ENCODE data around the gene PAQR8.
"Not testable (repeated sequence)": the region's sequence is repeated elsewhere in the genome, so short reads cannot be mapped to it uniquely, and the experiment has no call there.

Gene PAQR8

DNA sequence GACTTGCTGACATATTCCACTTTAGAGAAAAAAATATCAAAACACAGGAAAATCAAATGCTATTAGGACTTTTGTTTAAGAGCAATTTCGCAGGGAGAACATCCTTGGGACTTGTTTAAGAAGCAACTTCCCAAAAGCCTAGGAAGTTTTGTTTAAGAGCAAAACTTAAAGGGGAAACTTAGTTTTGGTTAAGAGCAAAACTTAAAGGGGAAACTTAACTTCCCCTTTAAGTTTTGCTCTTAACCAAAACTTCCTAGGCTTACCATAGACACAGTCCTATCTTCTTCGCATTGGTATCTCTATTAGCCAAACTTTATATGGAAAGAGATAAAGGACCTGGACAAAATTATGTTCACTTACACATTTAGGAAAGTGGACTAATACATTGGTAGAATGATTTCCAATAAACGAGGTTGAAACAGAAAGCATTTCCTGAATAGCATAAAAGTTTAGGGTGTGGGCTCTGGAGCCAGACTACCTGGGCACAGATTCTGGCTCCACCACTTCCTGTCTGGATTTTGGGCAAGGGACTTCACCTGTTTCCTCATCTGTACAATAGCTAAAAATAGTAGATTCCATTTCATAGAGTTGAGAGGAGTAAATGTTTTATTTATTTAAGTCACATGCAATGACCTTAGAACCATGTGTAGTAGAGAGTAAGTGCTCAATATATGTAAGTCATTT lies 15.7 kb downstream of the PAQR8 start:
- no peak for DNase-seq (ENCODE audit: low spot score)

DNA sequence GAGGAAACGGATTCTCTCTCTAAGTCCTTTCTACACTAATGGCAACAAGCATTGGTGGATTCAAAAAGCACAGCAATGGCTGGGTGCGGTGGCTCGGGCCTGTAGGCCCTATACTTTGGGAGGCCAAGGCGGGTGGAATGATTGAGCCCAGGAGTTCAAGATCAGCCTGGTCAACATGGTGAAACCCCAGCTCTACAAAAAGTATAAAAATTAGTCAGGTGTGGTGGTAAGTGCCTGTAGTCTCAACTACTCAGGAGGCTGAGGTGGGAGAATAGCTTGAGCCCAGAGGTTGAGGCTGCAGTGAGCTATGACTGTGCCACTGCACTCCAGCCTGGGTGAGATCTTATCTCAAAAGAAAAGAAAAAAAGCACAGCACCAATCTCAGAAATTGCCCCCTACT lies 19.3 kb downstream of the PAQR8 start:
- DNase-seq (ENCODE audit: low spot score), result no peak

DNA sequence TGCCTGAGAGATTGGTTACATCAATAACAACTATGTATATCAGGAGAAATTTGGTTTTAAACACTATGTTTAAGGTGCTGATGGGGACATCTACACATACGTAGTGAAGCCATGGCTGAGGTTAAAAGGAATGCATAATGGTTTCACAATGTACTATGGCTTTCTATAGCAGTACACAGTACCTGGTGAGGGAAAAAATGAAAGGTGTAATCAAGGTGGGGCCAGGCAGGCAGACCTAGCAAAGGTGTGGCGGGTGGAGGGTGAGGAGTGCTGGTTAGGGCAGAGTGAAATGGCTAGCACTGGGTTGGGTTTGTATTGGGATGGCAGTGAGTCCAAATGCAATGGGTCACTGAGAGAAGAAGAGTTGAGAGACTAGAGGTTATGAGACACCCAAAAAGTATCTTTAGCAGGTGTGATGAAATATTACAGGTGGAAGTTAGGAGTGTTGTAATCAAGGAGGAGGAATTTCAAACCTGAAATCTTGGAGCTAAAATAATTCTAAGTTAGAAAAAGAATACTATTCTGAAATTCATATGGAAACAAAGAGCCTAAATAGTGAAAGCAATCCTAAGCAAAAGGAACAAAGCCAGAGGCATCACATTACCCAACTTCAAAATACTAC lies 22.3 kb downstream of the PAQR8 start:
- no peak for DNase-seq (ENCODE audit: low spot score)

DNA sequence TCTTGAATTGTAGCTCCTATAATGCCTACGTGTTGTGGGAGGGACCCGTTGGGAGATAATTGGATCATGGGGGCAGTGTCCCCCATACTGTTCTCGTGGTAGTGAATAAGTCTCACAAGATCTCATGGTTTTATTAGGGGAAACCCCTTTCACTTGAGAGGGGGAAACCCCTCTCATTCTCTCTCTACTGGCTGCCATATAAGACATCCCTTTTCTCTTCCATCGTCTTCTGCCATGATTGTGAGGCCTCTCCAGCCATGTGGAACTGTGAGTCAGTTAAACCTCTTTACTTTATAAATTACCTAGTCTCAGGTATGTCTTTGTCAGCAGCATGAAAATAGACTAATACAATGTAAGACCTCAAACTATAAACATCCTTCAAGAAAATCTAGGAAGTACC lies 23.1 kb downstream of the PAQR8 start:
- DNase-seq (ENCODE audit: low spot score), result no peak

DNA sequence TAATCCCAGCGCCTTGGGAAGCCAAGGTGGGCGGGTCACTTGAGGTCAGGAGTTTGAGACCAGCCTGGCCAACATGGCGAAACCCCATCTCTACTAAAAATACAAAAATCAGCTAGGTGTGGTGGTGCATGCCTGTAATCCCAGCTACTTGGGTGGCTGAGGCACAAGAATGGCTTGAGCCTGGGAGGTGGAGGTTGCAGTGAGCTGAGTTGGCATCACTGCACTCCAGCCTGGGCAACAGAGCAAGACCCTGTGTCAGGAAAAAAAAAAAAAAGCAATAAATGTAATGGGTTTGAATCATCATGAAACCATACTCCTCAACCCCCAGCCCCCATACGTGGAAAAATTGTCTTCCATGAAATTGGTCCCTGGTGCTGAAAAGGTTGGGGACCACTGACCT lies 26.2 kb downstream of the PAQR8 start:
- not testable (repeated sequence) for DNase-seq (ENCODE audit: low spot score)

DNA sequence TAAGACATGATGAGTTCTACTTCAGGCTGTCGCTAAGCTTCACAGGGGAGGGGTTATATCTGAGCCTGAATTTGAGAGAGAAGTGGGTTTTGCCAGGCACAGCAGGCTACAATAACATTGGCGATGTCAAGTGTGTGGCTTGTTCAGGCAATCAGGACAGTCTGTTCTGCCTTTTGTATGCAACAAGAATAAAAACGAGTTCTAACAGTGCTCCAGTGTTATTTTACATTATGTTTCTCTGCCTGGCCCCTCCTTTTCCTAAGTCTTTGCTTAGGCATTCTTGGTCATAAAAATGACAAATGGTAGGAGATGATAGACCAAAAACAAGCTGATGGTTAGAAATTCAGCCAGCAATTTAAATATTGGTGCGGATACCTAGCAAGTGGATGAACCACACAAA lies 26.8 kb downstream of the PAQR8 start:
- peak; percentile 73 for DNase-seq (ENCODE audit: low spot score)

DNA sequence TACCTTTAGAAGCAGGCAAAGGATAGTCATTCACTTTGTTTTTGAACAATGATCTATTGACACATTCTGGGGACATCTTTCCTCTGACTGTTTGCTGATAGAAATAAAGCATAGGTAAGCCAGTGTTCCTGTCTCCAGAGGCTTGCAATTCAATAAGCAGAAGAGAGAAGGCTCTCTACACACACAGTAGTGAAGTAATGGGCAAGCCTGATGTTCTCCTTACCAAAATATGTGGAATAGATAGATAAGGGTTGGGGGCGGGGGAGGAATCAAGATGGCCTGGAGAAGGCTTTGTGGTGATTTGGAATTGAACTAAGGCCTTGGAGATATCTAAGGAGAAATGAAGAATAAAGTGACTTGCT lies 27.3 kb downstream of the PAQR8 start:
- no peak for DNase-seq (ENCODE audit: low spot score)

DNA sequence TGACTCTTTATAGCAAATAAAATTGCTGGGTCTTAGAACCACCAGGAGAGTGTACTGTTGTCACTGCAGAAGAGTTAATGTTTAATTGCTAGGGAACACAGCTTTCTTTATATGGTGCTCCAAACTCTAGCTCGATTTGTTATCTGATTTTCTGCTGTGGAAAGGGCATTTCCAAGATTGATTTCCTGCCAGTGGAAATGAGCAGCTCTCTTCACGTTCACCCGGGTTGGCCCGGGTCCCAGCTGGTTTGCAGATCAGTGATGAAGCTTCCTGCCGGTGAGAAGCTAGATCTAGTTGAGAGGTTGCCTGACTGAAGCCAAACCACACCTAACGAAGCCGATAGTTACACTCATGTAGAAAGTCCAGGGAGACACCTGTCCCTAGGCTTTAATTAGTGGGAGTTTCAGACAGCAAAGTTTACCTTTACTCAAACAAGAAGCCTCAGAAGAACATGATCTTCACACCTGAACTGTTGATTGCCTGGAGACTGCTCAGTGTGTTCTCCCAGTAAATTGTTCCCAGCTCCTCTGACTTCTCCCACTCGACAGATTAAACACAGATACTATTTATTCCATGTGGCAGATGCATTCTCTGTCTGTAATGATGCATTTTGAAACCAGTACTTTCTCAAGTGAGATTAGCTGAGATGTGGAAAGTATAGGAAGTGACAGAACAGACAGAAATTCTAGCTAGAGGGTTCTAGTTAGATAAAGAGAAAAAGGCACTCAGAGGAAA lies 27.8 kb downstream of the PAQR8 start:
- DNase-seq (ENCODE audit: low spot score), result no peak

DNA sequence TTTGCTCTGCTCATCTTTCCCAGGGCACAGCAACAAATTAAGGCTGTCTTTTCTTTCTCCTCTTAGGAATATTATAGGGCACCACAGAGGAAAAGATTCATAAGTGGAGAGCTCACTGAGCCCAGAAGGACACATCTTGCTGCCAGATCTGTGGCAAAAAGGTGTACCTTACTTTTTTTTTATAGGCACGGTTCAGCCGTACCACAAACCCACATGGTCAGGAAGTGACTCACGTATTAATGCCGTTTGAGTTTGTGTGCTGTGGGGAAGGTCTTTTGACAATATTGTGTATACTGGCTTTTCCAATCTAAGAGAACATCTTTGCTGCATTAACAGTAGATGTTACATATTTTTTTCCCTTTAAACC lies 28.4 kb downstream of the PAQR8 start:
- DNase-seq (ENCODE audit: low spot score), result no peak

DNA sequence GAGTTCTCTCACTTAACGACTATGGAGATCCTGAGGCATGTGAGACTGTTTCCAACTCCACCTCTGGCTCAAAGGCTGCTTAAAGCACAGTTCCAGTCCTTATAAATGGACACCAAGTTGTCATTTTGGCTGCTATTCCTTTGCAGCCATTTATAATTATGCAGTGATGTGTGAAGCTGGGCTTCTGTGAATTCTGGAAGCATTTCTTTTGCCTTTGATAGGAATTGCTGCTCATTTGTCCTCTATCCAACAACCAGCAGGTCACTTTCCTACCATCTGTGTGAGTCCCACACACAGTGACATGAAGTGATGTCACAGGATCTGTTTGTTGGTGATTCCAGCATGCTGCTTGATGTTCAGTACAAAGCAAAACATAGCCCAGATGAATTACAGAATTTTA lies 29.6 kb downstream of the PAQR8 start:
- peak; percentile 59 for DNase-seq (ENCODE audit: low spot score)

DNA sequence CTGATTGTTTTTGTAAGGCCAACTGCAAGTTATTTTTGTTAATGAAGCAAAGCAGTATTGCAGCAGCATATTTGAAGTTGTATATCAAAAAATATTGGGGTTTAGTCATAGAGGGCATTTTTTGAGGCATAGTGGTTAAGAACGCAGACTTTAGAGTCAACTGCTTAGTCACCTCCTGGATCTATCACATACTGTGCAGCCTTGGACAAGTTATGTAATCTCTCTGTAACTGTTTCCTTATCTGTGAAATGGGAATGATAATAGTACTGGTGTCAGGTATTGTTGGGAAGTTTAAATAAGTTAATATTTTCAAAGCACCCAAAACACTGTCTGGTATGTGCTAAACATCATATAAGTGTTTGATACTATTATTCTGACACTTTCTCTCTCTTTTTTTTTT lies 31.0 kb downstream of the PAQR8 start:
- no peak for DNase-seq (ENCODE audit: low spot score)

DNA sequence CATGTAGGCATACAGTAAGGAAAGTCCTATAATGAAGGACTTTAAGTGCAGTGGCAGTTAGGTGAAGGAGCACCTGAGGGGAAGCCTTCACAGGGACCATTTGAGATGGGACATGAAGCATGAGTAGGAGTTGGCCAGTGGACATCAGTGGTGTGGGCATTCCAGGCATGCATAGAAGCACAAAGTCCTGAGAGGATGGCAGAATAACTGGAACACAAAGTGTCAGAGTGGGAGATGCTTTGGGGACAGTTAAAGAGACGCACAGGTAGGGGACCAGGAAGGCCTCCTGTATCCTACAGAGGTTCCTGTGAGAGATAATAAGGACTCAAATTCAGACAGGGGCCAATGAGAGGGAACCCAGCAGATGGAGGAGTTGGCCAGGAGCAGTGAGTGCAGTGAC lies 31.8 kb downstream of the PAQR8 start:
- DNase-seq (ENCODE audit: low spot score), result no peak

DNA sequence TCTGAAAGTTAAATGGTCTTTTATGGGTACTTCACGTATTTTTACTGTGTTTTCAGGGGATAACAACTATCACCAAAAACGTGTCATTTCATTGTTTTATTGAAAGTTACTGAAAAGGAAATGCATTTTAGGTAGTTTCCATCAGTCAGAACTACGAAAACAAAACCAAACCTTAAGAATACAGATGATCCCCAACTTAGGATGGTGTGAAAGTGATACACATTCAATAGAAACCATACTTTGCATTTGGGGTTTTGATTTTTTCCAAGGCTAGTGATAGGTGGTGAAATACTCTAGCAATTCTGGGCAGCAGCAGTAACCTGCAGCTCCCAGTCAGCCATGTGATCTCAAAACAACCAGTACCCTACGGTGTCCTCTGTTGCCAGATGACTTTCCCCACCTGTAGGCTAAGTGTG lies 32.3 kb downstream of the PAQR8 start:
- no peak for DNase-seq (ENCODE audit: low spot score)

DNA sequence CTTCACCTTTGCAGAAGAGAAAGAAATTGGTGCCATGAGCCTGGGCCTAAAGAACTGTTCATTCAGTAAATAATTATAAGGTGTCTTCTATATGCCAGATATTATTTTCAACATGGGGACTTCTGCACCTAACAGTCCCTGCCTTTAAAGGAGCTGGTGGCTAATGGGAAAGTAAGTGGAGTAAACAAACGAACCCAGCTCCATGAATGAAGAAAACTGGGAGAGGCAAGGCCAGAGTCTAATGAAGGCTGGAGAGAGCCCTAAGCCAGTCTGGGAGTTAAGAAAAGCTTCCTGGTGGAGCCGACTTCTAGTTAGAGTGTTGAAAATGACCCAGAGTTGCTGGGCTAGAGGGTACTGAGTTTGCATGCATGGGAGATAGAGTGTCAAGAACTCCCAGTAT lies 34.0 kb downstream of the PAQR8 start:
- no peak for DNase-seq (ENCODE audit: low spot score)

DNA sequence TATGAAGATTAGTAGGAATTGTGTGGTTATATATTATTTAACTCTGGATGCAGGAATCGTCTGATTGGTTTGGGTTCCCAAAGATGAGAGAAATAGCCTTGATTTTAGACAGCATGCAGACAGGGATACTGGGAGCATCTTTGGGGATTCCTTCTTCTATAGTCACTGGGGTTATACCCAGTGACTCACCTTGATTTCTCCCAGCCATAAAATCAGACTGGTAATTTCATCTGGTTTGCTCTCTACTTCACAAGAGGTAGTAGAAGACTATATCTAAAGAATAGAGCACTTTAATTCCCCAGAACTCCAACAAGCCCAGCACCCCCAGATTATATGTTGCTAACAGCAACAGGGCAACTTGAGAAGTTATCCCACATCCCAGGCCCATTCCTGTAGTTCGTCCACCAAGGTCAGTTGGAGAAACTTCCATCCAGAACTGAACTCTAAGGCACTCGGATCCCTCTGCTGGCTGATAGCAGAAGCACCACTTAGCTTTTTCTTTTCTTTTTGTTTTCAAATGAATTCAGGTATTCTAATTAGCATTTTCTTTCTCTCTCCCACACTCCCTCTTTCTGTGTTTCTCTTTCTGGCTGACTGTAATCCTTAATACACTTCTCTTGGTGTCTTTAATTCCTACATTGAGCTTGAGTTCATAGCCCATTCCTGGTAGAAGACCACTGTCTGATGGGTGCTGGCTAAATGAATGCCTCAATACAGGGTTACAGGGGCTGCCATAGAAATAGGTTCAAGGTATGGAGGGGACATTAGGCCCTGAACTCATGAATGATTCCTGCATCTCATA lies 37.8 kb downstream of the PAQR8 start:
- peak; percentile 77 for DNase-seq (ENCODE audit: low spot score)

DNA sequence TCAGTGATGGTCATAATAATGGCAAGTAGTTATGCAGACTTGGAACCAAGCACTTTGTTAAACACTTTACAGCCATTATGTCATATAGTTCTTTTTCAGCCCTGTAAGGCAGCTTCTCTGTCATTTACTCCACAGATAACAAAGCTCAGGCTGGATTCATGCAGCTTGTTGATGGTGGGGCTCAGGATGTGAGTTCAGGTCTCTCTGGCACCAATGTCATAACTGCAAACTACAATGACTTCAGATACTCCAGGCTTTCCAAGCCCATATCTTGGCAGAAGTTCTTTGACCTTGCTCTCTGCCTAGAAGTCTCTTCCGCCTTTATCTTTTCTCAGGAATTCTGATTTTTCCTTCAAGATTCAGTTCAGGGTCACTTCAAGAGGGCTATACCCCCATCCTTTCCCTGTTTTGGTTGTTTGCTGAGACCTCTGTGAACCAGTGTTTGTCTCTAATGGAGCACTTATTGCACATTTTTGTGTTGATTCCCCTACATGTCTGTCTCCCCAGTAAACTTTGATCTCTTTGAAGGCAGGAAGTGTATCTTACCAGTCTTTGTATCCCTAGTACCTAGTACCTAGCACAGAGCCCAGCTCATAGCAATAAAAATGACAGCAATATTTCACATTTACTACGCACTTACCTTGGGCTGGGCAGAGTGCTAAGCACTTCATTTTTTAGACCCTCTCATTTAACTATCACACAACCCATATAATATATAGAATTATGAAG lies 38.5 kb downstream of the PAQR8 start:
- DNase-seq (ENCODE audit: low spot score), result no peak

DNA sequence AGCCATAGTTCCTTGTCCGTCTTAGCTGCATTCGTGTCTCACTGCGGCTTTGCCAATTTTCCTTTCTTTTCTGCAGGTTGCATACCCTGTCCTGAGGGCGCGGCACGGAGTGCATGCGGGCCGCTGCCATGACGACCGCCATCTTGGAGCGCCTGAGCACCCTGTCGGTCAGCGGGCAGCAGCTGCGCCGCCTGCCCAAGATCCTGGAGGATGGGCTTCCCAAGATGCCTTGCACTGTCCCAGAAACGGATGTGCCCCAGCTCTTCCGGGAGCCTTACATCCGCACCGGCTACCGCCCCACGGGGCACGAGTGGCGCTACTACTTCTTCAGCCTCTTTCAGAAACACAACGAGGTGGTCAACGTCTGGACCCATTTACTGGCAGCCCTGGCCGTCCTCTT lies 41.1 kb downstream of the PAQR8 start:
- no peak for DNase-seq (ENCODE audit: low spot score)

DNA sequence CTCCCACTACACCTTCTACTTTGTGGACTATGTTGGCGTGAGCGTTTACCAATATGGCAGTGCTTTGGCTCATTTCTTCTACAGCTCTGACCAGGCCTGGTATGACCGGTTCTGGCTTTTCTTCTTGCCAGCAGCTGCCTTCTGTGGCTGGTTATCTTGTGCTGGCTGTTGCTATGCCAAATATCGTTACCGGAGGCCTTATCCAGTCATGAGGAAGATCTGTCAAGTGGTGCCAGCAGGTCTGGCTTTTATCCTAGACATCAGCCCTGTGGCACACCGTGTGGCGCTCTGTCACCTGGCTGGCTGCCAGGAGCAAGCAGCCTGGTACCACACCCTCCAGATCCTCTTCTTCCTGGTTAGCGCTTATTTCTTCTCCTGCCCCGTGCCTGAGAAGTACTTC lies 41.7 kb downstream of the PAQR8 start:
- no peak for DNase-seq (ENCODE audit: low spot score)

DNA sequence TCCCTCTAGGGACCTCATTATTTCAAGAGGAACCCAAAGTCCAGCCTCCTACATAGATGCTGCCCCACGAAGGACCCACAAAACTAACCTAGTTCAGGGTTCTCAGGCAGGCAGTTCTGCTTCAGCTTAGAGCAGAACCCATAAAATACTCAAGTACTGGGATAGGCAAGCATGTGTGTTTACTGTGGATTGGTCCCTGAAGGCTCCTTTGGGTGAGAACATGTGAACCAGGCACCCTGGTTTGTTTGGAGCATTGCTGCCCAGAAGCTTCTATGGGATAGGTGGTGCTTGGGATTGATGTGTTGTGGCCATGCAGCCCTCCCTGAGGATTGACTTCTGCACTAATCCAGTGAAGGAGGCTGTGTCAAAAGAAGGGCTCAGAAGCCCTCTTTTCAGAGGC lies 43.3 kb downstream of the PAQR8 start:
- no peak for DNase-seq (ENCODE audit: low spot score)

DNA sequence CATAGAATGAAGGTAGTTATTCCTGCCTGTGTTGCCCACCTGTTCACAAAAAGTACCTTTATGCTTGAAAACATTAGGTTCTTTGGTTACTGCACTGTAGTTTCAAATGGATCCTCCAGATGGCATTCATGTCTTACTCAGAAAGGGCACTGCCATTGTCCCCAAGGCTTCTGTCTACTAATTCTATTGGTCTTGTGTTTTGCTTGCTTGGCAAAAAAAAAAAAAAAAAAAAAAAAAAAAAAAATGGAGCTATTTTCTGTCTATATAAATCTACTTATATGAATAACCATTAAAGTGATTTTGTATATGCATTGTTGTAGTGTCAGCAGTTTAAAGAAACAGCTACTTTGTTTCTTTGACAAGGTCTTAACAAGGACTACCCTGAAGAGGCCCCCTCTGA lies 45.5 kb downstream of the PAQR8 start:
- DNase-seq (ENCODE audit: low spot score), result no peak

DNA sequence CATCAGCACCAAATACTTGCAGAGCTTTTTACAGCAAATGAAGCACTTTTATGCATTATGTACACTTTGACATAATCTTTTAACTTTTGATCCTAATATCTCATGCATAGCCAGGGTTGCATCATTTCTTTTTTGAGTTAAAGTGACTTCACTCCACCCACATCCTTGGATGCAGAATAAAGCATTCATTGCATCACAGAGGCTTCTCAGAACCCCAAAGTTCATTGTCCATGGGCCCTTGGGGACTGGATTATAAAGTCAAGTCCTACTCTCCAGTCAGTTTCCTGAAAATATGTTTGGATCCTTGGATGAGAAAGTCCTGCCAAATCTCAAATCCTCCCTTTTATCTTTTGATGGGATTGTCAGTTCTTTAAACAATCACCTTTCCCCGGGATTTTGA lies 47.5 kb downstream of the PAQR8 start:
- DNase-seq (ENCODE audit: low spot score), result no peak

DNA sequence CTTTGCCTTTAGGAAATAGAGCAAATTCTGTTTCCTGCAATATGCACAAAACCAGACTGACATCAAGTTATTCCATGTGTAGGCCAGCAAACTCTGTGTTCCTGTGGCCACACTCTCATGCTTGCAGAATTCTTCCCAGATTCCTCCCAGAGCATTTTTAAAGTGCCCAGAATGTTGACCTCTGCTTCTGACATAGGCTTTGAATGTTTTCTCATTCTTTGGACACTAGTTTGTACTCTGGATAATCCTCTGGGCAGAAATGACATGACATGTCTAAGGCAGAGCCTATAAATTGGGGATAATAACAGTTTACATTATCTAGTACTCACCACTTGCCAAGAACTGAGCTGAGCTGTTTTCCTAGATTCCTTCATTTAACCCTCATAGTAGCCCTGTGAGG lies 49.0 kb downstream of the PAQR8 start:
- DNase-seq (ENCODE audit: low spot score), result no peak

All from globus pallidus (tissue), 1 donor.